Measurements from ENCODE around the gene FICD.

FICD gene

DNA sequence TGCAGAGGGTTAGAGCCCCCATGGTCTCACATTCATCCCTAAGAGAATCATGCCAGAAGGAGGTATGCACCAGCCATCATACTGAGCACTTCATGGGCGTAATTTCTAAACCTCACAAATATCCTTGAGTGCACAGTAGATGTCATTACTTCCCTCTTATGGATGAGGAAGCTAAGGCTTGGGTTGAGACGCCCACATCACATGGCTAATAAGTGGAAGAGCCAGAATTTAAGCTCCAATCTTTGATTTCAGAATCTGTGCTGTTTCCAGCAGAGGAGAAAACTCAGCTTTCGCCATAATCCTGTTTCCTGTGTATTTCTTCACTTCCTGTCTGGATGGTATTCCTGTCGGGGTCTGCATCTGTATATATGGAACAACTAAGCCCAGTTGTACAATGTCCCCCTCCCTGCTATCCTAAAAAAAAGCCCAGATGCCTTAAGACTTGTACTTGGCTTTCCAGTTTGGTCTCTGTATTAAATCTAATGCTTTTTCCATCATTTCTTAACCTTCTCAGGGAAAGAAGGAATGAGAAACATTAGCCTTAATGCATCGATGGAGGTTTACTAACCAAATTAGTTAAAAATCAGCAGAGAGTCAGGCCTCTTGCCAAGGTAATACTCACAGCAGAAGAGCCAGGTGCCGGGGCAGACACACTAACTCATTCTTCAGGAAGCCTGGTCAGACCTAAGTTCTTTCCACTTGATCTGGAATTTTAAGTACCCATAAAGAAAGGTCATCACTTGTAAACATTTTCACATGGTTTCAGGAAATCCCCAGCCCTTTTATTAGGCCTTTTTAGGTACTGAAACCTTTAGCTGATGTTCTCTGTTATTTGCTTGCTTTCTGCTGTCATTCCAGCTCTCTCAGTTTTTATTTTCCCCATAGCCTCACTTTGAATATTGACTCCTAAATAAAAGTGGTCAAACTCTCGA lies 52.6 kb downstream of the FICD start:
- Mint-ChIP-seq H3K27me3 (ENCODE audit: low read depth) (no peaks in the 10 kb centered on the region), H3K36me3 (ENCODE audit: low read depth) (peaks cover 39% of the 10 kb centered on the region), H3K9me3 (no peaks in the 10 kb centered on the region), H3K4me3 (no peak overlapping the region), H3K27ac (peak overlapping the region; percentile 73 to 92 (median 78)), H3K4me1 (peaks cover 63% of the 10 kb centered on the region)
- TF ChIP-seq, protein P1, sequence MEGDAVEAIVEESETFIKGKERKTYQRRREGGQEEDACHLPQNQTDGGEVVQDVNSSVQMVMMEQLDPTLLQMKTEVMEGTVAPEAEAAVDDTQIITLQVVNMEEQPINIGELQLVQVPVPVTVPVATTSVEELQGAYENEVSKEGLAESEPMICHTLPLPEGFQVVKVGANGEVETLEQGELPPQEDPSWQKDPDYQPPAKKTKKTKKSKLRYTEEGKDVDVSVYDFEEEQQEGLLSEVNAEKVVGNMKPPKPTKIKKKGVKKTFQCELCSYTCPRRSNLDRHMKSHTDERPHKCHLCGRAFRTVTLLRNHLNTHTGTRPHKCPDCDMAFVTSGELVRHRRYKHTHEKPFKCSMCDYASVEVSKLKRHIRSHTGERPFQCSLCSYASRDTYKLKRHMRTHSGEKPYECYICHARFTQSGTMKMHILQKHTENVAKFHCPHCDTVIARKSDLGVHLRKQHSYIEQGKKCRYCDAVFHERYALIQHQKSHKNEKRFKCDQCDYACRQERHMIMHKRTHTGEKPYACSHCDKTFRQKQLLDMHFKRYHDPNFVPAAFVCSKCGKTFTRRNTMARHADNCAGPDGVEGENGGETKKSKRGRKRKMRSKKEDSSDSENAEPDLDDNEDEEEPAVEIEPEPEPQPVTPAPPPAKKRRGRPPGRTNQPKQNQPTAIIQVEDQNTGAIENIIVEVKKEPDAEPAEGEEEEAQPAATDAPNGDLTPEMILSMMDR (IDR thresholded peaks at IDR 0.05; ENCODE audit: unreplicated experiment in 3 of 3) = no peak

DNA sequence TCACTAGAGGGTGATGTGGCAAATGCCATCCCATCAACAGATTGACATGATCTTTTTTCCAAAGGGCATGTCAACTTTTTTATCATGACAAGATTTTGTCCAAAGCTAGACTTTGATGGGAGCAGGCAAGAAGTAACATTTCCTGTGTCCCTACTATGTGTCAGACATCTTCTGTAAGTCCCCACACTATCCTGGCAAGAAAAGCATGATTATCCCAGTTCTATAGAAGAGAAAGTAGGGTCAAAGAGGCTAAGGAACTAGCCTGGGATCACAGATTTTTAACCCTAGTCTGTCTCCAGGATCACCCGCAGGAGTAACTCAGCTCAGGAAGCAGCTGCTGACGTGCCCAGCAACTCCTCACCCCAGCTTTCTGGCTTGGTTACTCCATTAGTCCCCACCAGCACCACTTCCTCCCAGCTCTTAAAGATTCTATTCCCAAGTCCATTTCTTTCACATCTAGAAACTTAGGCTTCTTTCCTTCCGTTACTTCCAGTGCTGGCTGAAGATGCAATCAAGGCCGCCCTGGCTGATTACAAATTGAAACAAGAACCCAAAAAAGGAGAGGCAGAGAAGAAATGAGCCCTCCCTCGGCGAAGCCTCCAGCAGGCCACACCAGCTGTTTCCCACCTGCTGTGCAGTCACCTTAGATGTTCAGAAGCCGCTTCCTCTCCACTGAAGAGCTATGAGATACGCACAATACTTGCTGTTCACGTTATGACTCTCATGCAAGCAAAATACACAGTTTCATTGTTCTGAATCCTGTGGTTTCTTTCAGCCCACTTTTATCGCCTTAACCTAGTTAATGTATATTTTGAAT lies 53.5 kb downstream of the FICD start:
- no peaks in the 10 kb centered on the region for H3K27me3 Mint-ChIP-seq (ENCODE audit: low read depth)
- TF ChIP-seq, protein P1 (IDR thresholded peaks at IDR 0.05; ENCODE audit: unreplicated experiment in 3 of 3) = no peak
- H3K4me3 Mint-ChIP-seq = peak overlapping the region in 1 of 3 experiments; percentile 46
- peaks cover 61% of the 10 kb centered on the region for H3K4me1 Mint-ChIP-seq
- peak overlapping the region; percentile 73 to 91 (median 78) for H3K27ac Mint-ChIP-seq
- peaks cover 39% of the 10 kb centered on the region for H3K36me3 Mint-ChIP-seq (ENCODE audit: low read depth)
- H3K9me3 Mint-ChIP-seq = no peaks in the 10 kb centered on the region

Data from nephron (organoid).